ENCODE results near the gene SMARCA4.
"Not testable (repeated sequence)": the region's sequence is repeated elsewhere in the genome, so short reads cannot be mapped to it uniquely, and the experiment has no call there.

The SMARCA4 gene

DNA sequence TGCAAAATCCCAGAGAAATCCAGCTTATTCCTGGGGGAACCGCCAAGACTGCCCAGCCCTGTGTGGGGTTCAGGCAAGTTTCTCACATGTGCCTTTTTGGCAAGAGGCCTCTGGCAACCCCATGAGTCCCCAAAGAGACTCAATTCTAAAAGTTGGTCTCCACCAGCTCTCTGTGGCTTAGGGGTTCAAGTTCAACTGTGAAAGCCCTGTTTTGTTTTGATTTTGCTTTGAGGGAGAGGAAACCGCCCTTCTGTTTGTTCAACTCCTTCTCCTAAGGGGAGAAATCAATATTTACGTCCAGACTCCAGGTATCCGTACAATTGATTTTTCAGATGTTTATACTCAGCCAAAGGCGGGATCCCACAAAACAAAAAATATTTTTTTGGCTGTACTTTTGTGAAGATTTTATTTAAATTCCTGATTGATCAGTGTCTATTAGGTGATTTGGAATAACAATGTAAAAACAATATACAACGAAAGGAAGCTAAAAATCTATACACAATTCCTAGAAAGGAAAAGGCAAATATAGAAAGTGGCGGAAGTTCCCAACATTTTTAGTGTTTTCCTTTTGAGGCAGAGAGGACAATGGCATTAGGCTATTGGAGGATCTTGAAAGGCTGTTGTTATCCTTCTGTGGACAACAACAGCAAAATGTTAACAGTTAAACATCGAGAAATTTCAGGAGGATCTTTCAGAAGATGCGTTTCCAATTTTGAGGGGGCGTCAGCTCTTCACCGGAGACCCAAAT is 127.8 kb downstream of the SMARCA4 start:
- no peak for DNase-seq (ENCODE audit: low read depth)
- H3K4me3 ChIP-seq (ENCODE audit: low read depth, low read length) = peak overlapping the region; percentile 95

DNA sequence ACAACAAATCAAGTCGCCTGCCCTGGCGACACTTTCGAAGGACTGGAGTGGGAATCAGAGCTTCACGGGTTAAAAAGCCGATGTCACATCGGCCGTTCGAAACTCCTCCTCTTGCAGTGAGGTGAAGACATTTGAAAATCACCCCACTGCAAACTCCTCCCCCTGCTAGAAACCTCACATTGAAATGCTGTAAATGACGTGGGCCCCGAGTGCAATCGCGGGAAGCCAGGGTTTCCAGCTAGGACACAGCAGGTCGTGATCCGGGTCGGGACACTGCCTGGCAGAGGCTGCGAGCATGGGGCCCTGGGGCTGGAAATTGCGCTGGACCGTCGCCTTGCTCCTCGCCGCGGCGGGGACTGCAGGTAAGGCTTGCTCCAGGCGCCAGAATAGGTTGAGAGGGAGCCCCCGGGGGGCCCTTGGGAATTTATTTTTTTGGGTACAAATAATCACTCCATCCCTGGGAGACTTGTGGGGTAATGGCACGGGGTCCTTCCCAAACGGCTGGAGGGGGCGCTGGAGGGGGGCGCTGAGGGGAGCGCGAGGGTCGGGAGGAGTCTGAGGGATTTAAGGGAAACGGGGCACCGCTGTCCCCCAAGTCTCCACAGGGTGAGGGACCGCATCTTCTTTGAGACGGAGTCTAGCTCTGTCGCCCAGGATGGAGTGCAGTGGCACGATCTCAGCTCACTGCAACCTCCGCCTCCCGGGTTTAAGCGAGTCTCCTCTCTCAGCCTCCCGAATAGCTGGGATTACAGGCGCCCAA is 128.6 kb downstream of the SMARCA4 start, which contains the start of gene LDLR:
TSS of gene LDLR (plus strand) at position 210 of the 760 bp plus-strand sequence. CDS start at position 296, 86 bp downstream.
- peak within 1 kb of the TSS; percentile 95 for H3K4me3 ChIP-seq (ENCODE audit: low read depth, low read length)
- DNase-seq (ENCODE audit: low read depth) = peak; percentile 82

DNA sequence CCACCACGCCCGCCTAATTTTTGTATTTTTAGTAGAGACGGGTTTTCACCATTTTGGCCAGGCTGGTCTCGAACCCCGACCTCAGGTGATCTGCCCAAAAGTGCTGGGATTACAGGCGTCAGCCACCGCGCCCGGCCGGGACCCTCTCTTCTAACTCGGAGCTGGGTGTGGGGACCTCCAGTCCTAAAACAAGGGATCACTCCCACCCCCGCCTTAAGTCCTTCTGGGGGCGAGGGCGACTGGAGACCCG is 129.1 kb downstream of the SMARCA4 start:
- peak overlapping the region; percentile 95 for H3K4me3 ChIP-seq (ENCODE audit: low read depth, low read length)
- not testable (repeated sequence) for DNase-seq (ENCODE audit: low read depth)

DNA sequence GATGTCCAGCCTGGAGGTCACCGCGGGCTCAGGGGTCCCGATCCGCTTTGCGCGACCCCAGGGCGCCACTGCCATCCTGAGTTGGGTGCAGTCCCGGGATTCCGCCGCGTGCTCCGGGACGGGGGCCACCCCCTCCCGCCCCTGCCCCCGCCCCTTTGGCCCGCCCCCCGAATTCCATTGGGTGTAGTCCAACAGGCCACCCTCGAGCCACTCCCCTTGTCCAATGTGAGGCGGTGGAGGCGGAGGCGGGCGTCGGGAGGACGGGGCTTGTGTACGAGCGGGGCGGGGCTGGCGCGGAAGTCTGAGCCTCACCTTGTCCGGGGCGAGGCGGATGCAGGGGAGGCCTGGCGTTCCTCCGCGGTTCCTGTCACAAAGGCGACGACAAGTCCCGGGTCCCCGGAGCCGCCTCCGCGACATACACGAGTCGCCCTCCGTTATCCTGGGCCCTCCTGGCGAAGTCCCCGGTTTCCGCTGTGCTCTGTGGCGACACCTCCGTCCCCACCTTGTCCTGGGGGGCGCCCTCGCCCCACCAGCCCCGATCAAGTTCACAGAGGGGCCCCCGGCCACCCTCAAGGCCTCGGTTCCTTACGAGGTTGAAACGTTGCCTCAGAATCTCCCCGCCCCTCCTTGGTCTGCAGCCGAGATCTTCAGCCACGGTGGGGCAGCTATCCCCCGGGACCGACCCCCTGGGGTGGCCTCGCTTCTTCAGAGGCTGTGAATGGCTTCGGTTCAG is 129.6 kb downstream of the SMARCA4 start:
- DNase-seq (ENCODE audit: low read depth) = peak; percentile 83
- peak overlapping the region; percentile 95 for H3K4me3 ChIP-seq (ENCODE audit: low read depth, low read length)

DNA sequence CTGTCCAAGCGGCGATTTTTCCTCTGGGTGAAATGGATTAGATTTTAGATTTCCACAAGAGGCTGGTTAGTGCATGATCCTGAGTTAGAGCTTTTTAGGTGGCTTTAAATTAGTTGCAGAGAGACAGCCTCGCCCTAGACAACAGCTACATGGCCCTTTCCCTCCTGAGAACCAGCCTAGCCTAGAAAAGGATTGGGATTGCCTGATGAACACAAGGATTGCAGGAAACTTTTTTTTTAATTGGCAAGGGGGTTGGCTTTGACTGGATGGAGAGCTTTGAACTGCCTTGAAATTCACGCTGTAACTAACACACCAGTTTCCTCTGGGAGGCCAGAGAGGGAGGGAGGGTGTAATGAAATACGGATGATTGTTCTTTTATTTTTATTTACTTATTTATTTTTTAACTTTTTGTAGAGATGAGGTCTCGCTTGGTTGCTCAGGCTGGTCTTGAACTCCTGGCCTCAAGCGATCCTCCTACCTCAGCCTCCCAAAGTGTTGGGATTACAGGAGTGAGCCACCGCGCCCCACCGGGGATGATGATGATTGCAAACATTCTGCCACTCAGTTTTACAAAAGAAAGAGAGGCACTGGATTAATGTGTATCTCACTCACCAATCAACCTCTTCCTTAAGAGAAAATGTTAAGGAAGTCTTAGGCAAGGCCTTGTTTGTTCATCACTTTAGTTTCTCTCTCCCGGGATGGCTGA is 130.3 kb downstream of the SMARCA4 start:
- peak overlapping the region; percentile 95 for H3K4me3 ChIP-seq (ENCODE audit: low read depth, low read length)
- DNase-seq (ENCODE audit: low read depth) = no peak

DNA sequence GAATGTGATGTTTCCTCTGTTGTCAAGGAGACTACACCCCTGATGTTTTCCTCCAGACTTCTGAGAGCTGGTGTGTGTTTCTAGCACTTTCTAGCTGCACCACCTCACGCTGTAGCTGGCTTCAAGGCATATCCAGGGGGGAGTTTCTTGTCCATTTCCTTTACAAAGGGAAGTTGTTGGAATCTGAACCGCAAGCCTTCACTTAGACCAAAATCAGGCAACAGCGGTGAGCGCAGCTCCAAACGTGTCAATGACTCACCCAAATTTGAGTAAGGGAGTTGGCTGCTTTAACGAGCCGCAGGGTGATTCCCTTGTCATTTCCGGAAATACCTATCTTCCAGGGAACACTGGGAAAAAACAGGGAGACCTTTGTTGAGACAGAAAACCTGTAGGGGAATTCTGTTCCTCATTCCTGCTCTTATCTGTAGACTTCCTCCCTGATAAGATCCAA is 130.9 kb downstream of the SMARCA4 start:
- peak; percentile 53 for DNase-seq (ENCODE audit: low read depth)
- peak overlapping the region; percentile 95 for H3K4me3 ChIP-seq (ENCODE audit: low read depth, low read length)

DNA sequence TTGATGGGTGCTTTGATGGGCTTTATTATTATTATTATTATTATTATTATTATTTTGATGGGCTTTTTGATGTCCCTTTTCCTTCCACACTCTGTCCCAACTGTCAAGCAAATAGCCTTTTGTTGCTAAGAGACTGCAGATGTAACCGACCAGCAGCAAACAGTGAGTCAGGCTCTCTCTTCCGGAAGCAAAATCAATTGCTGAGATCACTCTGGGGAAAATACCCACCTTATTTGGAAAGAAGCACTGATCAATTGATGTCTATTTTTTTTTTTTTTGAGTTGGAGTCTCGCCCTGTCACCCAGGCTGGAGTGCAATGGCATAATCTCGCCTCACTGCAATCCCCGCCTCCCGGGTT is 131.3 kb downstream of the SMARCA4 start:
- no peak for DNase-seq (ENCODE audit: low read depth)
- peak overlapping the region; percentile 95 for H3K4me3 ChIP-seq (ENCODE audit: low read depth, low read length)

DNA sequence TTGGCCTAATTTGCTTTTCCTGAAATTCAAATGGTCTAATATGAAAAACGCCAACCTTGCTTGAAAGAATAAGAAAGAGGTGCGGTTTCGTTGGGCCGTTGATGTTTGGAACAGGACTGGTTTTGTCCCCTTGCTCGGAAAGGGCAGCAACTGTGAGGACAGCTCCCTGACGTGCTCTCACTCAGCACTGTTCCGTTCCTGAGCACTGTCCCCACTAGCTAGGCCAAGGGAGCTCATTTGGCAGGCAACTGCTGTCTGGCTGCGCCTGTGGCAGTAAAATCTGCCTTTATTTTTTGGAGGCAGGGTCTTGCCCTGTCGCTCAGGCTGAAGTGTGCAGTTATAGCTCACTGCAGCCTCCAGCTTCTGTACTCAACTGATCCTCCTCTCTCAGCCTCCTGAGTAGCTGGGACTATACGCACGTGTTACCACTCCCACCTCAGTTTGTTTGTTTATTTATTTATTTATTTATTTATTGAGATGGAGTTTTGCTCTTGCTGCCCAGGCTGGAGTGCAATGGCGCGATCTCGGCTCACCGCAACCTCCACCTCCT is 132.9 kb downstream of the SMARCA4 start:
- H3K4me3 ChIP-seq (ENCODE audit: low read depth, low read length) = no peak overlapping the region
- DNase-seq (ENCODE audit: low read depth) = no peak

DNA sequence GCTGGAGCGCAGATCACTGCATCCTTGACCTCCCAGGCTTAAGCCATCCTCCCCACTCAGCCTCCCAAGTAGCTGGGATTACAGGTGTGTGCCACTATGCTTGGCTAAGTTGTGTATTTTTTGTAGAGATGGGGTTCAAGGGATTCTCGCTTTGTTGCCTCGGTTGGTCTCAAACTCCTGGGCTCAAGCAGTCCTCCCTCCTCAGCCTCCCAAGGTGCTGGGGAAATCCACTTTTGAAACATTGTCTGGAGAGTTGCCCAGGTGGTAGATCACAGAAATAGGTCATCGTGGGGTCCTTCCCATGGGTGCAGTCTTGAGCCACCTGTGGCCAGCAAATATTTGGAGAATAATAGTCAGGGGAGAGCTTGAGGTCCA is 133.7 kb downstream of the SMARCA4 start:
- no peak for DNase-seq (ENCODE audit: low read depth)
- H3K4me3 ChIP-seq (ENCODE audit: low read depth, low read length) = peak overlapping the region; percentile 13

DNA sequence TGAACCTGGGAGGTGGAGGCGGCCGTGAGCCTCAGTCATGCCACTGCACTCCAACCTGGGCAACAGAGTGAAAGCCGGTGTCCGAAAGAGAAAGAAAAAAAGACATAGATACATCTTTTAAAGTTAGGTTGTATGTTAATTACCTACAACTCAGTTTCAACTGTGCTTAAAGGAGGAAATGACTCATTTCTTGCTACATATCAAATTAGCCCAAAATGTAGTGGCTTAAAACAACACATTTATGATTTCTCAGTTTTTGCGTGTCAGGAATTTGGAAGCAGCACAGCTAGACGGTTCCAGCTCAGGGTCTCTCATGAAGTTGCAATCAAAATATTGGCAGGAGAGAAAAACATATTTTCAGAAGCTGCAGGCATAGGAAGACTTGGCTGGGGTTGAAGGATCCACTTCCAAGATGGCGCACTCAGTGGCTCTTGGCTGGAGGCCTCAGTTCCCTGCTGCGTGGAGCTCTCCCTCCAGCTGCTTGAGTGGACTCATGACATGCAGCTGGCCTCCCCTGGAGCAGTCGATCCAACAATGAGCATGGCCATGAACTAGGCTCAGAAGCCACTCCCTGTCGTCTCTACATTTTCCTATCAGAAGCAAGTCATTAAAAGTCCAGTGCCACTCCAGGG is 135.5 kb downstream of the SMARCA4 start:
- DNase-seq (ENCODE audit: low read depth) = no peak
- no peak overlapping the region for H3K4me3 ChIP-seq (ENCODE audit: low read depth, low read length)

DNA sequence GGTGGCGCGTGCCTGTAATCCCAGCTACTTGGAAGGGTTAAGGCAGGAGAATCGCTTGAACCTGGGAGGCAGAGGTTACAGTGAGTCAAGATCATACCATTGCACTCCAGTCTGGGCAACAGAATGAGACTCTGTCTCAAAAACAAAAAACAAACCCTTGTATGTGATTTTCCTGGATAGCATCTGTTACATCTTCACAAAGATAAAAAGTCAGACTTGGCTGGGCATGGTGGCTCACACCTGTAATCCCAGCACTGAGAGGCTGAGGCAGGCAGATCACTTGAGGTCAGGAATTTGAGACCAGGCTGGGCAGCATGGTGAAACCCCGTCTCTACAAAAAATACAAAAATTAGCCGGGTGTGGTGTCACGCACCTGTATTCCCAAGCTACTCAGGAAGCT is 136.5 kb downstream of the SMARCA4 start:
- H3K4me3 ChIP-seq (ENCODE audit: low read depth, low read length) = not testable (repeated sequence)

DNA sequence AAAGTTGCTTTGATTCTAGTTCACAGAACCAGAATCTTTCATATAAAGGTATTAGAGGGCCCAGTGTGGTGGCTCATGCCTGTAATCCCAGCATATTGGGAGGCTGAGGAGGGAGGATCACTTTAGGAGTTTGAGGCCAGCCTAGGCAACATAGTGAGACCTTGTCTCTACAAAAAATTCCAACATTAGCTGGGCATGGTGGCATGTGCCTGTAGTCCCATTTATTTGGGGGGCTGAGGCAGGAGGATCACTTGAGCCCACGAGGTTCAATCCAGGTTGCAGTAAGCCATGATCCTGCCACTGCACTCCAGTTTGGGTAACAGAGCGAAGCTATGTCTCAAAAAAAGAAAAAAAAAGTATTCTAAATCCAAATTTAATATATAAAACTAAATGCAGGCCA is 137.5 kb downstream of the SMARCA4 start:
- H3K4me3 ChIP-seq (ENCODE audit: low read depth, low read length) = no peak overlapping the region
- no peak for DNase-seq (ENCODE audit: low read depth)

More for the DNA sequence above, 136.5 kb downstream of the SMARCA4 start:
- DNase-seq (ENCODE audit: low read depth) = not testable (repeated sequence)

DNA sequence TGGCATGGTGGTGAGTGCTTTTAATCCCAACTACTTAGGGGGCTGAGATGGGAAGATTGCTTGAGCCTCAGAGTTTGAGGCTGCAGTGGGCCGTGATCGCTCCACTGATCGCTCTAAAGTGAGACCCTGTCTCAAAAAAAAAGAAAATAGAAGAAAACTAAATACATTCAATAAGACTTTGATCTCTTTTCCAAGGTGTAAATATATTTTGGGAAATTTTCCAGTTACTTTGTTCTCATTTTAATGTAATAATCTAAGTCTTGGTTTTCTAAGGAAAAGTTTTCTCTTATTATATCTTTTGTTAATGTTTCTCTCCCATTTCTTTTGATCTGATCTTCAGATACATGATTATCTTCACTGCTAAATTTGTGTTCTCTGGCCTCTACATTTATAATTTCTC is 138.0 kb downstream of the SMARCA4 start:
- DNase-seq (ENCODE audit: low read depth) = no peak
- H3K4me3 ChIP-seq (ENCODE audit: low read depth, low read length) = no peak overlapping the region

DNA sequence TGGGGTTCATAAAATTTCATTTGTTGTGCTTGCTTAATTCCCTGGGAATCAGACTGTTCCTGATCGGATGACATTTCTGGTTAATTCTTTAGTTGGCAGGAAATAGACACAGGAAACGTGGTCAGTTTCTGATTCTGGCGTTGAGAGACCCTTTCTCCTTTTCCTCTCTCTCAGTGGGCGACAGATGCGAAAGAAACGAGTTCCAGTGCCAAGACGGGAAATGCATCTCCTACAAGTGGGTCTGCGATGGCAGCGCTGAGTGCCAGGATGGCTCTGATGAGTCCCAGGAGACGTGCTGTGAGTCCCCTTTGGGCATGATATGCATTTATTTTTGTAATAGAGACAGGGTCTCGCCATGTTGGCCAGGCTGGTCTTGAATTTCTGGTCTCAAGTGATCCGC is 139.2 kb downstream of the SMARCA4 start:
- H3K4me3 ChIP-seq (ENCODE audit: low read depth, low read length) = no peak overlapping the region
- DNase-seq (ENCODE audit: low read depth) = no peak

DNA sequence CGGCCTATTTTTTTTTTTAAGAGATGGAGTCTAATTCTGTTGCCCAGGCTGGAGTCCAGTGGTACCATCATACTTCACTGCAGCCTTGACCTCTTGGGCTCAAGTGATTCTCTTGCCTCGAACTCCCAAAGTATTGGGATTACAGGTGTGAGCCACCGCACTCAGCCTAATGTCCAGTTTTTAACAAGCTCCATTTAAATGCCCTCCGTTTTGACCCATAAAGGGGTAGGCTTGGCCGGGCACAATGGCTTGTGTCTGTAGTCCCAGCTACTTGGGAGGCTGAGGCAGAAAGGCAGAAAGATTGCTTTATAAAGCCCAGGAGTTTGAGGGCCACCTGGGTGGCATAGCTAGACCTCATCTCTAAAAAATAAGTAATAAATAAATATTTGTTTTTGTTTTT is 140.2 kb downstream of the SMARCA4 start:
- H3K4me3 ChIP-seq (ENCODE audit: low read depth, low read length) = no peak overlapping the region
- DNase-seq (ENCODE audit: low read depth) = no peak

DNA sequence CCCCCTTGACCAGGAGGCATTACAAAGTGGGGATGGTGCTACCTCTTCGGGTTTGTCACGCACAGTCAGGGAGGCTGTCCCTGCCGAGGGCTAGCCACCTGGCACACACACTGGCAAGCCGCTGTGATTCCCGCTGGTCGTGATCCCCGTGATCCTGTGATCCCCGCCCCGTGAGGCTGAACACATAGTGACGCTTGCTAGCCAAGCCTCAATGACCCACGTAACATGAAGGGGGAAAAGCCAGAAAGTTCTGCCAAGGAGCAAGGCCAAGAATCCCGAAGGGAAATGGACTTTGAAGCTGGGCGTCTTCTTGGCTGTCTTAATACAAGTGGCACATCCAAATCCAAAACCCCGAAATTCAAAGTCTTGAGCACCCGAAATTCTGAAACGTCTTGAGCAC is 142.1 kb downstream of the SMARCA4 start:
- H3K4me3 ChIP-seq (ENCODE audit: low read depth, low read length) = no peak overlapping the region
- no peak for DNase-seq (ENCODE audit: low read depth)

DNA sequence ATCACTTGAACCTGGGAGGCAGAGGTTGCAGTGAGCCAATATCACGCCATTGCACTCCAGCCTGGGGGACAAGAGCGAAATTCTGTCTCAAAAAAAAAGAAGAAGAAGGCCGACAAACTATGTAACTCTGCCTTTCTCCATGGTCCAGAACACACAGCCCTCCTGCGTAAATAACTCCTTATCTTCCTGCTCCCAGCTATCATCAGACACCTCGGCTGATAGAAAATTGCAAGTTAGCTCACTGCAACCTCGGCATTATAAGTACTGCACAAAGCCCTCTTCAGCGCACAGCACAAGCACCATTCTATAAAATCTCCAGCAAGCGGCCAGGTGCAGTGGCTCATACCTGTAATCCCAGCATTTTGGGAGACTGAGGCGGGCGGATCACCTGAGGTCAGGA is 142.8 kb downstream of the SMARCA4 start:
- not testable (repeated sequence) for H3K4me3 ChIP-seq (ENCODE audit: low read depth, low read length); DNase-seq (ENCODE audit: low read depth)

DNA sequence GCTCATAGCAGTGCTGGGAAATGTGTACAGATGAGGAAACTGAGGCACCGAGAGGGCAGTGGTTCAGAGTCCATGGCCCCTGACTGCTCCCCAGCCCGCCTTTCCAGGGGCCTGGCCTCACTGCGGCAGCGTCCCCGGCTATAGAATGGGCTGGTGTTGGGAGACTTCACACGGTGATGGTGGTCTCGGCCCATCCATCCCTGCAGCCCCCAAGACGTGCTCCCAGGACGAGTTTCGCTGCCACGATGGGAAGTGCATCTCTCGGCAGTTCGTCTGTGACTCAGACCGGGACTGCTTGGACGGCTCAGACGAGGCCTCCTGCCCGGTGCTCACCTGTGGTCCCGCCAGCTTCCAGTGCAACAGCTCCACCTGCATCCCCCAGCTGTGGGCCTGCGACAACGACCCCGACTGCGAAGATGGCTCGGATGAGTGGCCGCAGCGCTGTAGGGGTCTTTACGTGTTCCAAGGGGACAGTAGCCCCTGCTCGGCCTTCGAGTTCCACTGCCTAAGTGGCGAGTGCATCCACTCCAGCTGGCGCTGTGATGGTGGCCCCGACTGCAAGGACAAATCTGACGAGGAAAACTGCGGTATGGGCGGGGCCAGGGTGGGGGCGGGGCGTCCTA is 144.3 kb downstream of the SMARCA4 start:
- no peak for DNase-seq (ENCODE audit: low read depth)
- no peak overlapping the region for H3K4me3 ChIP-seq (ENCODE audit: low read depth, low read length)

DNA sequence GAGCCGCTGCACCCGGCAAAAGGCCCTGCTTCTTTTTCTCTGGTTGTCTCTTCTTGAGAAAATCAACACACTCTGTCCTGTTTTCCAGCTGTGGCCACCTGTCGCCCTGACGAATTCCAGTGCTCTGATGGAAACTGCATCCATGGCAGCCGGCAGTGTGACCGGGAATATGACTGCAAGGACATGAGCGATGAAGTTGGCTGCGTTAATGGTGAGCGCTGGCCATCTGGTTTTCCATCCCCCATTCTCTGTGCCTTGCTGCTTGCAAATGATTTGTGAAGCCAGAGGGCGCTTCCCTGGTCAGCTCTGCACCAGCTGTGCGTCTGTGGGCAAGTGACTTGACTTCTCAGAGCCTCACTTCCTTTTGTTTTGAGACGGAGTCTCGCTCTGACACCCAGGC is 145.6 kb downstream of the SMARCA4 start:
- H3K4me3 ChIP-seq (ENCODE audit: low read depth, low read length) = no peak overlapping the region
- no peak for DNase-seq (ENCODE audit: low read depth)
